ENCODE measurements around the gene CDC42SE1. TPM values are rescaled to one million over a fixed set of nuclear protein-coding genes. Genes with fewer than 3 reads are reported as not detected.

CDC42SE1 gene
- total and polyA plus RNA-seq, 9 of the 15 experiments (the other 6 are each of a cell fraction or from before 2014, with no cell fraction given), result 78.1 to 189 (median 114) TPM

- Histone ChIP-seq H3K9me1 (ENCODE audit: control insufficient read depth, insufficient read depth, low read length) (no peaks in the 10 kb centered on the region), H2AFZ (ENCODE audit: low read depth, low read length) (no peak overlapping the region), H3K9ac (ENCODE audit: insufficient read depth in 1 of 2, low read depth in 2 of 2, low read length in 2 of 2) (peak overlapping the region in 1 of 2 experiments; percentile 45; a peak in 1 of 4 replicates), H3K4me2 (ENCODE audit: insufficient read depth, low read length) (peak overlapping the region; percentile 65), H3K27me3 (ENCODE audit: control insufficient read depth in 2 of 2, insufficient read depth in 2 of 2, low read length in 2 of 2) (no peaks in the 10 kb centered on the region), H4K20me1 (replicated peaks; ENCODE audit: control insufficient read depth, insufficient read depth, low read length) (no peaks in the 10 kb centered on the region), H3K9me3 (replicated peaks; ENCODE audit: control insufficient read depth, insufficient read depth, low read depth, low read length) (no peaks in the 10 kb centered on the region), H3K79me2 (ENCODE audit: control insufficient read depth, insufficient read depth, low read length) (peaks cover 76% of the 10 kb centered on the region), H3K27ac (ENCODE audit: extremely low read depth, low read depth, low read length) (peak overlapping the region; percentile 63), H3K4me1 (replicated peaks in 1 of 2; ENCODE audit: control insufficient read depth in 2 of 2, insufficient read depth in 2 of 2, low read length in 2 of 2) (peaks cover 14 to 20% of the 10 kb centered on the region in 2 experiments; a peak in 4 of 5 replicates), H3K36me3 (ENCODE audit: control insufficient read depth, insufficient read depth, low read length) (peaks cover 39% of the 10 kb centered on the region), H3K4me3 (0 out of 2 replicates have a peak overlapping the region, but pooled peaks have one; percentile 10)
- peak; percentile 51 for ATAC-seq
- BruUV-seq (replicated peaks), result no TSS peak
- in situ Hi-C loops (cut with MboI) (no loop called here), intact Hi-C loops (cut with micrococcal nuclease) (no loop called here)
- FAIRE-seq, result peak; percentile 70
- ChIA-PET CTCF (ENCODE audit: low intra/inter-chr PET ratio) (no interaction called here), POLR2A (interaction anchor here (0.6 to 1.4 kb wide), 2 partner anchors 46 to 63 kb away, joined by 3 to 4 read pairs; no protein-coding TSS in a partner anchor)
- peak in 3 of 4 experiments; percentile 49 to 74 (median 73) for DNase-seq (ENCODE audit: extremely low read depth in 1 of 4, low spot score in 3 of 4)
- WGBS (ENCODE audit: insufficient coverage, low coverage, missing lambda C conversion rate), result 0% methylated on average over 3 of the region's 3 CpGs
- TF ChIP-seq TSC22D4 (tag; IDR thresholded peaks at IDR 0.05) (no peak), TCF15 (CRISPR knock-in tag; IDR thresholded peaks at IDR 0.05) (no peak), BCLAF1 (IDR thresholded peaks at IDR 0.05; ENCODE audit: borderline replicate concordance in 1 of 2, control insufficient read depth in 1 of 2, low read depth in 2 of 2, low read length in 1 of 2) (no peak), E4F1 (CRISPR knock-in tag; IDR thresholded peaks at IDR 0.05; ENCODE audit: borderline replicate concordance) (no peak), BRD9 (IDR thresholded peaks at IDR 0.05; ENCODE audit: low read depth, partially characterized antibody) (peak; percentile 16), HDAC2 (IDR thresholded peaks at IDR 0.05) (0 out of 2 replicates have a peak, but pooled peaks have one; percentile 15), ZNF589 (CRISPR knock-in tag; IDR thresholded peaks at IDR 0.05; ENCODE audit: low read depth) (peak; percentile 16; the same call in 1 of the 2 replicates), EGR1 (conservative IDR thresholded peaks at IDR 0.05) (0 out of 2 replicates have a peak, but pooled peaks have one; percentile 9), CTCFL (IDR thresholded peaks at IDR 0.05; ENCODE audit: borderline replicate concordance, insufficient read depth, low read depth, low read length, poor library complexity, severe bottlenecking) (no peak), ZNF232 (CRISPR knock-in tag; IDR thresholded peaks at IDR 0.05) (no peak), FUS (optimal IDR thresholded peaks at IDR 0.05; ENCODE audit: low read depth, low read length) (no peak), MAFG (tag; conservative IDR thresholded peaks at IDR 0.05) (peak; percentile 53)
Measured at GRCh38 chr1:151062741-151063371, 3.4 kb upstream of the CDC42SE1 start.

All from K562 (cell line).